ENCODE results near the gene CKAP2L.
A peak's percentile ranks its signal among the peaks of the same experiment; 100 is the strongest.
"Not testable (repeated sequence)": the region's sequence is repeated elsewhere in the genome, so short reads cannot be mapped to it uniquely, and the experiment has no call there.

Gene CKAP2L

GRCh38 chr2:112712903-112713584 is 51.4 kb downstream of the CKAP2L start:
- no peaks in the 10 kb centered on the region for H3K36me3 ChIP-seq (ENCODE audit: control insufficient read depth, insufficient read depth, low read length)
- H3K27ac ChIP-seq (ENCODE audit: insufficient read depth, low read length, poor library complexity, severe bottlenecking) = no peak overlapping the region
- no peaks in the 10 kb centered on the region for H3K27me3 ChIP-seq (replicated peaks; ENCODE audit: control insufficient read depth, insufficient read depth, low read length, poor library complexity, severe bottlenecking)
- no peaks in the 10 kb centered on the region for H3K9me3 ChIP-seq (ENCODE audit: control insufficient read depth, low read length)
- H3K4me3 ChIP-seq (ENCODE audit: insufficient read depth, low read depth, low read length, poor library complexity, severe bottlenecking) = no peak overlapping the region
- peaks cover 3% of the 10 kb centered on the region for H3K4me1 ChIP-seq (ENCODE audit: control insufficient read depth, insufficient read depth, low read length, poor library complexity, severe bottlenecking)
- no peak for DNase-seq

GRCh38 chr2:112712465-112712864 is 51.9 kb downstream of the CKAP2L start:
- Histone ChIP-seq H3K4me1 (ENCODE audit: control insufficient read depth, insufficient read depth, low read length, poor library complexity, severe bottlenecking) (peaks cover 3% of the 10 kb centered on the region), H3K27ac (ENCODE audit: insufficient read depth, low read length, poor library complexity, severe bottlenecking) (no peak overlapping the region), H3K36me3 (ENCODE audit: control insufficient read depth, insufficient read depth, low read length) (no peaks in the 10 kb centered on the region), H3K9me3 (ENCODE audit: control insufficient read depth, low read length) (no peaks in the 10 kb centered on the region), H3K4me3 (ENCODE audit: insufficient read depth, low read depth, low read length, poor library complexity, severe bottlenecking) (no peak overlapping the region), H3K27me3 (replicated peaks; ENCODE audit: control insufficient read depth, insufficient read depth, low read length, poor library complexity, severe bottlenecking) (no peaks in the 10 kb centered on the region)
- DNase-seq = no peak

- Histone ChIP-seq H3K27me3 (replicated peaks; ENCODE audit: control insufficient read depth, insufficient read depth, low read length, poor library complexity, severe bottlenecking) (no peaks in the 10 kb centered on the region), H3K9me3 (ENCODE audit: control insufficient read depth, low read length) (no peaks in the 10 kb centered on the region), H3K27ac (ENCODE audit: insufficient read depth, low read length, poor library complexity, severe bottlenecking) (no peak overlapping the region), H3K36me3 (ENCODE audit: control insufficient read depth, insufficient read depth, low read length) (no peaks in the 10 kb centered on the region), H3K4me1 (ENCODE audit: control insufficient read depth, insufficient read depth, low read length, poor library complexity, severe bottlenecking) (peaks cover 6% of the 10 kb centered on the region), H3K4me3 (ENCODE audit: insufficient read depth, low read depth, low read length, poor library complexity, severe bottlenecking) (no peak overlapping the region)
- DNase-seq = no peak
These were observed 53.3 kb downstream of the CKAP2L start for GRCh38 chr2:112710956-112711750.

GRCh38 chr2:112709703-112710102 is 54.7 kb downstream of the CKAP2L start:
- Histone ChIP-seq H3K4me3 (ENCODE audit: insufficient read depth, low read depth, low read length, poor library complexity, severe bottlenecking) (no peak overlapping the region), H3K27me3 (replicated peaks; ENCODE audit: control insufficient read depth, insufficient read depth, low read length, poor library complexity, severe bottlenecking) (no peaks in the 10 kb centered on the region), H3K4me1 (ENCODE audit: control insufficient read depth, insufficient read depth, low read length, poor library complexity, severe bottlenecking) (peaks cover 11% of the 10 kb centered on the region), H3K27ac (ENCODE audit: insufficient read depth, low read length, poor library complexity, severe bottlenecking) (no peak overlapping the region), H3K36me3 (ENCODE audit: control insufficient read depth, insufficient read depth, low read length) (no peaks in the 10 kb centered on the region), H3K9me3 (ENCODE audit: control insufficient read depth, low read length) (no peaks in the 10 kb centered on the region)
- no peak for DNase-seq

GRCh38 chr2:112708968-112709367 is 55.4 kb downstream of the CKAP2L start:
- Histone ChIP-seq H3K4me3 (ENCODE audit: insufficient read depth, low read depth, low read length, poor library complexity, severe bottlenecking) (no peak overlapping the region), H3K36me3 (ENCODE audit: control insufficient read depth, insufficient read depth, low read length) (no peaks in the 10 kb centered on the region), H3K27me3 (replicated peaks; ENCODE audit: control insufficient read depth, insufficient read depth, low read length, poor library complexity, severe bottlenecking) (no peaks in the 10 kb centered on the region), H3K9me3 (ENCODE audit: control insufficient read depth, low read length) (no peaks in the 10 kb centered on the region), H3K27ac (ENCODE audit: insufficient read depth, low read length, poor library complexity, severe bottlenecking) (no peak overlapping the region), H3K4me1 (ENCODE audit: control insufficient read depth, insufficient read depth, low read length, poor library complexity, severe bottlenecking) (peaks cover 11% of the 10 kb centered on the region)
- no peak for DNase-seq

- H3K27ac ChIP-seq (ENCODE audit: insufficient read depth, low read length, poor library complexity, severe bottlenecking); H3K36me3 ChIP-seq (ENCODE audit: control insufficient read depth, insufficient read depth, low read length); H3K27me3 ChIP-seq (replicated peaks; ENCODE audit: control insufficient read depth, insufficient read depth, low read length, poor library complexity, severe bottlenecking); H3K9me3 ChIP-seq (ENCODE audit: control insufficient read depth, low read length); DNase-seq; H3K4me3 ChIP-seq (ENCODE audit: insufficient read depth, low read depth, low read length, poor library complexity, severe bottlenecking): not testable (repeated sequence)
- H3K4me1 ChIP-seq (ENCODE audit: control insufficient read depth, insufficient read depth, low read length, poor library complexity, severe bottlenecking) = peaks cover 11% of the 10 kb centered on the region
These were observed 57.5 kb downstream of the CKAP2L start for GRCh38 chr2:112706947-112707346.

- Histone ChIP-seq H3K9me3 (ENCODE audit: control insufficient read depth, low read length) (no peaks in the 10 kb centered on the region), H3K36me3 (ENCODE audit: control insufficient read depth, insufficient read depth, low read length) (no peaks in the 10 kb centered on the region), H3K27ac (ENCODE audit: insufficient read depth, low read length, poor library complexity, severe bottlenecking) (no peak overlapping the region), H3K4me1 (ENCODE audit: control insufficient read depth, insufficient read depth, low read length, poor library complexity, severe bottlenecking) (peaks cover 11% of the 10 kb centered on the region), H3K4me3 (ENCODE audit: insufficient read depth, low read depth, low read length, poor library complexity, severe bottlenecking) (no peak overlapping the region), H3K27me3 (replicated peaks; ENCODE audit: control insufficient read depth, insufficient read depth, low read length, poor library complexity, severe bottlenecking) (no peaks in the 10 kb centered on the region)
- DNase-seq = peak; percentile 19 to 38 (median 38)
These were observed 58.2 kb downstream of the CKAP2L start for GRCh38 chr2:112706170-112706664.

GRCh38 chr2:112705575-112705974 is 58.8 kb downstream of the CKAP2L start:
- Histone ChIP-seq H3K4me1 (ENCODE audit: control insufficient read depth, insufficient read depth, low read length, poor library complexity, severe bottlenecking) (peaks cover 11% of the 10 kb centered on the region), H3K27ac (ENCODE audit: insufficient read depth, low read length, poor library complexity, severe bottlenecking) (no peak overlapping the region), H3K36me3 (ENCODE audit: control insufficient read depth, insufficient read depth, low read length) (no peaks in the 10 kb centered on the region), H3K9me3 (ENCODE audit: control insufficient read depth, low read length) (no peaks in the 10 kb centered on the region), H3K27me3 (replicated peaks; ENCODE audit: control insufficient read depth, insufficient read depth, low read length, poor library complexity, severe bottlenecking) (no peaks in the 10 kb centered on the region), H3K4me3 (ENCODE audit: insufficient read depth, low read depth, low read length, poor library complexity, severe bottlenecking) (no peak overlapping the region)
- no peak for DNase-seq

- peaks cover 8% of the 10 kb centered on the region for H3K4me1 ChIP-seq (ENCODE audit: control insufficient read depth, insufficient read depth, low read length, poor library complexity, severe bottlenecking)
- DNase-seq = no peak
- H3K9me3 ChIP-seq (ENCODE audit: control insufficient read depth, low read length) = no peaks in the 10 kb centered on the region
- H3K27ac ChIP-seq (ENCODE audit: insufficient read depth, low read length, poor library complexity, severe bottlenecking) = no peak overlapping the region
- H3K36me3 ChIP-seq (ENCODE audit: control insufficient read depth, insufficient read depth, low read length) = no peaks in the 10 kb centered on the region
- H3K27me3 ChIP-seq (replicated peaks; ENCODE audit: control insufficient read depth, insufficient read depth, low read length, poor library complexity, severe bottlenecking) = no peaks in the 10 kb centered on the region
- no peak overlapping the region for H3K4me3 ChIP-seq (ENCODE audit: insufficient read depth, low read depth, low read length, poor library complexity, severe bottlenecking)
These were observed 60.7 kb downstream of the CKAP2L start for GRCh38 chr2:112703684-112704083.

- Histone ChIP-seq H3K27ac (ENCODE audit: insufficient read depth, low read length, poor library complexity, severe bottlenecking) (no peak overlapping the region), H3K4me1 (ENCODE audit: control insufficient read depth, insufficient read depth, low read length, poor library complexity, severe bottlenecking) (peaks cover 3% of the 10 kb centered on the region), H3K27me3 (replicated peaks; ENCODE audit: control insufficient read depth, insufficient read depth, low read length, poor library complexity, severe bottlenecking) (no peaks in the 10 kb centered on the region), H3K36me3 (ENCODE audit: control insufficient read depth, insufficient read depth, low read length) (no peaks in the 10 kb centered on the region), H3K4me3 (ENCODE audit: insufficient read depth, low read depth, low read length, poor library complexity, severe bottlenecking) (no peak overlapping the region), H3K9me3 (ENCODE audit: control insufficient read depth, low read length) (no peaks in the 10 kb centered on the region)
- DNase-seq = no peak
These were observed 63.4 kb downstream of the CKAP2L start for GRCh38 chr2:112701052-112701451.

All from effector memory CD4-positive, alpha-beta T cell (primary cell).